HG02938 (cell line): ENCODE results near the gene PI16.

Experiments
- ATAC-seq: cut with Tn5 transposase; IDR thresholded peaks from one replicate; pipeline ENCODE4 v1.9.1; 2021; ENCODE audit warnings: mild to moderate bottlenecking, moderate library complexity; ENCODE audit not compliant: unreplicated experiment

The PI16 gene

DNA sequence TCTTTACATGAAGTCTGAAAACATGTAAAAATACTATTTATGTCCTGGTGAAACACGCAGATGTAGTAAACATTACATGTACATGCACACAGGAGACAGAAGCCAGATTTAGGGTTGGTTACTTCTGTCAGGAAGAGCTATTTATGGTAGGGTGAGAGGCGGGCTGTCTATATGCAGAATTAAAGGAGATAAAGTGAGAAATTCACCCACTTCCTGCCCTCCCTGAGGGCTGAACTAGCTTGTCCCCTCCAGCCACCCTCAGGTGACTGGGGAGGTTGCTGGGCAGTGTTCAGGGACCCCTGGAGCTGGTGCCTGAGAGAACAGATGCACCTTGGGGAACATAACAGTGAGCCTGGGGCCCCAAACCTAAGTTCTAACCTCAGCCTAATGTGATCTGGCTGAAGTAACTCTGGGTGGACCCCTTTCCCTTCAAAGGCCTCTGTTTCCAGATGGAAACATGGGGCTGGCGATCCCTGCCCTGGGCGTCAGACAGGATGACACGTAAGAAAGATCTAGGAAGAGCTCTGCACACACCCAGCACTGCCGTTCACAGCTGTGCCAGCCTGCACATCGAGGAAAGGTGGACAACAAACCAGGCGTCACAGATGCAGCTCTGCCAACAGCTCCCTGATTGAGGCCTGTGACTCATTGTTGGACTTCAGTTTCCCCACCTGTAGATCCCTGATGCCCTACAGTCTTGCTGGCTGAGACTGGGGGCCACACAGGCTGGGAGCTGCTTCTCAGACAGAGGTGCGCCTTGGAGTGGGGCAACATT lies 1.3 kb downstream of the PI16 start:
- no peak for ATAC-seq

DNA sequence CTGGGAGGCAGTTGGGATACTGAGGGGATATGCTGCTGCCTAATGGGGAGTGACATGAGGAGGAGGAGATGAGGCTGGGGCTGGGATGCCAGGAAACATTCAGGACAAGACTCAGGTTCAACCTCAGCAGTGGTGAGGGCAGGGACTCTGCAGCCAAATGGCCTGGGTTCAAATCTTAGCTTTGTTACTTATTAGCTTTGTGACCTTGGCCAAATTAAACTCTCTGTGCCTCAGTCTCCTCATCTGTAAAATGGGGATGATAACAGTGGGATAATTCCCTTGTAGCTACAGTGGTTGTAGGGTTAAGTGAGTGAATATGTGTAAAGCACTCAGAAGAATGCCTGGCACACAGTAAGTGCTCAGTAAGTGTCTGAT lies 1.9 kb downstream of the PI16 start:
- no peak for ATAC-seq

DNA sequence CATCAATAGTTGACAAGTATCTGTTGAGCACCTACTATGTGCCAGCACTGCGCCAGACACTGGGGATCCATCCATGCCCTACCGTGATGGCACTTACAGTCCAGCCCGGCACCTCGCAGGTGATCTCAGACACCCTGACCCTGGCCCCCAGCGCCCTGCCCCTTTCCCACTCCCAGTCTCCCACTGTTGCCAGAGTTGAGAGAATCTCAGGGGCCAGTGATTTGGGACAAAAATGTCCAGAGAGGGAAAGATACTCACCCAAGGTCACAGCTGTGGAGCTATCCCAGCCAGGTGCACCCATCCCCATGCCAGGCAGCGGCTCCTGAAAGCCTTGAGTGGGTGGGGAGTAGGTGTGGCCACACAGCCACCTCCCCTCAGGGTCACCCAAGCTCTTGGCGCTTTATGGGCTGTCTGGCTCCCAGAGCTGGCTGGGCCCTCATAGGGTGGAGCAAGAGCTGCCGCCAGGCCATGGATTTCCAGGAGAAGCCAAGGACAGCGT lies 3.3 kb downstream of the PI16 start:
- ATAC-seq: no peak

DNA sequence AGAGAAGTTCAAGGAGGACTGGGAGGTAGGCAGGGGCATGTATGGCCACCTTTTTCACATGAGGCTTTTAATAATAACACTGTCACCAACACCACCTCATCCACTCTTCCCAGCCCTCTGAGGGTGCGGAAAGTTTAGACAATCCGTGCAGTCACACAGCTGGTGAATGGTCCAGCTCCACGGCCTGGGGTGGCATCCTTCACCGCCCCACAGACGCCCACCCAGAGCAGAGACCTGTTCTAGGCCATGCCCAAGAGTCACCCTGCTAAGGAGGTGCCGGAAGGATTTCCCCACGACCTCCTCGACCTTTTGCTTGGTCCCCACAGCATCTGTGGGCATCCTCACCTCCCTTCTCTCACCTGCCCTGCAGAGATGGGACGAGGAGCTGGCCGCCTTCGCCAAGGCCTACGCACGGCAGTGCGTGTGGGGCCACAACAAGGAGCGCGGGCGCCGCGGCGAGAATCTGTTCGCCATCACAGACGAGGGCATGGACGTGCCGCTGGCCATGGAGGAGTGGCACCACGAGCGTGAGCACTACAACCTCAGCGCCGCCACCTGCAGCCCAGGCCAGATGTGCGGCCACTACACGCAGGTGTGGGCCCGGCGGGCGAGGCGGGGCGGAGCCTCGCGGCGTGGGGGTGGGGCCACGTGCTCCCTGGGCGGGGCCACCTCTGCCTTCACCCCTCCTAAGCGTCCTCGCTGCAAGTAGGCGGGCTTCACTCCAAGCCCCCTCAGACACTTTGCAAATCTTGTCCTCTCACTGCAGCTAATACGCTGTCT lies 4.4 kb downstream of the PI16 start:
- ATAC-seq: no peak

DNA sequence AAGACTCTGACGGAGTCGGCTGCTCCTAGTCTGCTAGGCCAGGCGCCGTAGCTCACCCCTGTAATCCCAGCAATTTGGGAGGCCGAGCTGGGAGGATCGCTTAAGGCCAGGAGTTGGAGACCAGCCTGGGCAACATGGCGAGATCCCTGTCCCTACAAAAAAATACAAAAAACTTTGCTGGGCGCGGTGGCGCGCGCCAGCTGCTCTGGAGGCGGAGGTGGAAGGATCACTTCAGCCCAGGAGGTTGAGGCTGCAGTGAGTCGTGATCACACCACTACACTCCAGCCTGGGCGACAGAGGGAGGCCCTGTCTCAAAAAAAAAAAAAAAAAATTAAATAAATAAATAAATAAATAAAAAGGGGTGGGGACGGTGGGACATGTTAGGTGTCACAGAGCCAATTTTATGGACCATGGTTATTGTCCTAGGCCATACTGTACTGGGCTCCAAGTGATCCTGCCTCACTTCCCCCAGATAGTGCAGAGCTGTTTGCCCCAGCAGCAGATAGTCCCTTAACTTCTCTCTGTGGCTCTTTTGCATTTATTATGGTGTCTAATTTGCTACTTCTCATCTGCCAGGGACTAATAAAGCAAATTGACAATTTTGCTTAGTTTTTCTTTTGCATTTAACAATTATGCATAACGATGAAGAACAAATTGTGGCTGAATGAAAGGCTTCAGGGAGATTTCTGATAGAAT lies 5.2 kb downstream of the PI16 start:
- ATAC-seq: no peak

DNA sequence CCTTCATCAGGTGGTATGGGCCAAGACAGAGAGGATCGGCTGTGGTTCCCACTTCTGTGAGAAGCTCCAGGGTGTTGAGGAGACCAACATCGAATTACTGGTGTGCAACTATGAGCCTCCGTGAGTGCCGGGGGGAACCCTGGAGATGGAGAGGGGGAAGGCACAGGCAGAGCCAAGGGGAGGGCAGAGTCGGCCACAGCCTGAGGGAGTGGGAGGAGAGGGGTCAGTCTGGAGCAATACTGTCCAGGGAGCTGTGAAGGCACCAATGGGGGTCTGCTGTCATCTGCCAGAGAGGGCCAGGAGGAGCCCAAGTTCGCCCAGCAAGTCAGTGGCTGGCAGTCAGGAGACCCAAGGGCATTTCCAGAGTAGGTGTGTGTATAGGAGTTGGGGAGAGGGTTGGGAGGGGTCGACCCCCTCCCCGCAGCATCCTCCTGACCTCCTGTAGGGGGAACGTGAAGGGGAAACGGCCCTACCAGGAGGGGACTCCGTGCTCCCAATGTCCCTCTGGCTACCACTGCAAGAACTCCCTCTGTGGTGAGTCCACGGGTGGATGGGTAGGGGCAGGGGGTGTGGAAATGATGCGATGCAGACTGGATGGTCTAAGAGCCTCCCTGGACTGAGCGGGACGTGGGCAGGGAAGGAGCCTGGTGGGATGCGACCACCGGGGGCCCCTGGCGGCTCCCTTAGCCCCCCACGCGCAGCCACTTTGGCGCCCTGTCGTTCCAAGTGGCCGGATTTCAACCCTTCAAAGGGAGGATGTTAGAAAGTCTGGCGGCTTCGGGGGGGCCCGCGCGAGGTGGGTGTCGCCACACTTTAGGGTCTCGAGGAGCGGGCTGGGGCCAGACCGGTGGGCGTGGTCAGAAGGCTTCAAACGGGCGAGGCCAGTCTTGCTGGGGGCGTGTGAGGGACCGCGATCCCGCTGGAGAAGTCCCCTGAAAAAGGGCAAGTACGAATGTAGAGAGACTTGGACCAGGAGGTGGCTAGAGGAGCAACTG lies 7.2 kb downstream of the PI16 start:
- ATAC-seq: no peak

DNA sequence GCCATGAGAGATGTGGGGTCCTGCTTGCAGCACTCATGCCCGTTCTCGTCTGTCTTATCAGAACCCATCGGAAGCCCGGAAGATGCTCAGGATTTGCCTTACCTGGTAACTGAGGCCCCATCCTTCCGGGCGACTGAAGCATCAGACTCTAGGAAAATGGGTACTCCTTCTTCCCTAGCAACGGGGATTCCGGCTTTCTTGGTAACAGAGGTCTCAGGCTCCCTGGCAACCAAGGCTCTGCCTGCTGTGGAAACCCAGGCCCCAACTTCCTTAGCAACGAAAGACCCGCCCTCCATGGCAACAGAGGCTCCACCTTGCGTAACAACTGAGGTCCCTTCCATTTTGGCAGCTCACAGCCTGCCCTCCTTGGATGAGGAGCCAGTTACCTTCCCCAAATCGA lies 8.3 kb downstream of the PI16 start:
- ATAC-seq: no peak

DNA sequence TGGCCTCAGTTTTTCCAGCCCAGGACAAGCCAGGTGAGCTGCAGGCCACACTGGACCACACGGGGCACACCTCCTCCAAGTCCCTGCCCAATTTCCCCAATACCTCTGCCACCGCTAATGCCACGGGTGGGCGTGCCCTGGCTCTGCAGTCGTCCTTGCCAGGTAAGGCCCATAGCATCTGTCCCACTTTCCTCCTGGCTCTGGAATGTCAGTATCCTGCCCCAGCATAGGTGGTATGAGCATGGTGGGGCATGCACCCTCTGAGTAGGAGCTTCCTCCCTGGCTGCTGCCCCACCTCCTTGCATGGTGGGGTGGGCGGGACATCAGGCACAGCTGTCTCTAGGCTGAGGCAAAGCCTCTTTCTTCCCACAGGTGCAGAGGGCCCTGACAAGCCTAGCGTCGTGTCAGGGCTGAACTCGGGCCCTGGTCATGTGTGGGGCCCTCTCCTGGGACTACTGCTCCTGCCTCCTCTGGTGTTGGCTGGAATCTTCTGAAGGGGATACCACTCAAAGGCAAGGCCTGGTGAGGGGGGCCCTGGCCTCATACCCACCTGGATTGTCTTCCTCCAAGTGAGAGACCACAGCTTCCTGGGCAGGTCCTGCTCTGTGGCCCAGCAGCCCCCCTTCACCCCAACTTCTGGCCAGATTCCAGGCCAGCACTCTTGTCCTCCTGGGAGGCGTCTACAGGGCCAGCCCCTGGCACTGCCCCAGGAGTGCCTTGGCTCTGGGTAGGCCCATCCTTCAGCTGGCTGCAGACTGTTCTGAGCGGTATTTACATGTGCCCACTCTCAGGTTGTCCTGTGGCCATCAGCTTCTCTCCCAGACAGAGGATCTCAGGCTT lies 9.1 kb downstream of the PI16 start:
- no peak for ATAC-seq

DNA sequence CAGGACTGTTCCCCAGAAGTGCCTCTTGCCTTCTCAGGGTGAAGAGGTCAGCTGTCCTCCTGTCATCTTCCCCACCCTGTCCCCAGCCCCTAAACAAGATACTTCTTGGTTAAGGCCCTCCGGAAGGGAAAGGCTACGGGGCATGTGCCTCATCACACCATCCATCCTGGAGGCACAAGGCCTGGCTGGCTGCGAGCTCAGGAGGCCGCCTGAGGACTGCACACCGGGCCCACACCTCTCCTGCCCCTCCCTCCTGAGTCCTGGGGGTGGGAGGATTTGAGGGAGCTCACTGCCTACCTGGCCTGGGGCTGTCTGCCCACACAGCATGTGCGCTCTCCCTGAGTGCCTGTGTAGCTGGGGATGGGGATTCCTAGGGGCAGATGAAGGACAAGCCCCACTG lies 9.8 kb downstream of the PI16 start:
- ATAC-seq: no peak

DNA sequence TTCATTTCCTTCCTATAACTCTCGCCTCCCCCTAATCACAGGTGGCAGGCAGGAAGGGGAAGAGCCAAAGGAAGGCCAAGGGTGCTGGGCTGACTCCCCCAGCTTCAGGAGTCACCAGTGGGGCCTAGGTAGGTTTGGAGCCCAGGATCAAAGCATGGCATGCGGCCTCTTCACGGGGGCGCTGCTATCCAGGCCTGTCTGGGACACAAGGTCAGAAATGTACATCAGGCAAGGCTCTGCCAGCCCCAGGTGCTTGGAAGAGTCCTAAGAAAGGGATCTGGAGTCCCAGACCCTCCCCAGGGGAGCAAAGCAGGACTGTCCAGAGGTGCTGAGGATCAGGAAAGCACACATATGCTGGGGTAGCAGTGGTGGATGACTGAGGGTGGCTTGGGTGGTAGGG lies 10.4 kb downstream of the PI16 start:
- no peak for ATAC-seq

DNA sequence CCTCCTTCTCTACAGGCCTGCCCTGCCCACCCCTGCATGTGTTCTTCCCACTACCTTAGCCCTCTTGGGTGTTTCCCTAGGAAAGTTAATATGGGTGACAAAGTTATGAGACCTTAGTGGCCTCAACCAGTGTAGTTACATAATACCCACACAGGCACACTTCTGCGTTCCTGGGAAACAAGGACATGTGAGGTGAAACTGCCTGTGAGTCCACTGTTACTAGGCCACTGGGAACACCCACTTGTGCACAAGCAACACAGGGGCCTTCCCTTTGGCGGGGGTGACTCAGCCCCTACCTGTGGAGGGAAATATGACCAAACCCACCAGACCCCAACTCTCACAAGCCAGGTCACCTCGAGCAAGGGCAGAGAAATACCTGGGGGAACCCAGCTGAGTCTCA lies 12.8 kb downstream of the PI16 start:
- ATAC-seq: no peak

DNA sequence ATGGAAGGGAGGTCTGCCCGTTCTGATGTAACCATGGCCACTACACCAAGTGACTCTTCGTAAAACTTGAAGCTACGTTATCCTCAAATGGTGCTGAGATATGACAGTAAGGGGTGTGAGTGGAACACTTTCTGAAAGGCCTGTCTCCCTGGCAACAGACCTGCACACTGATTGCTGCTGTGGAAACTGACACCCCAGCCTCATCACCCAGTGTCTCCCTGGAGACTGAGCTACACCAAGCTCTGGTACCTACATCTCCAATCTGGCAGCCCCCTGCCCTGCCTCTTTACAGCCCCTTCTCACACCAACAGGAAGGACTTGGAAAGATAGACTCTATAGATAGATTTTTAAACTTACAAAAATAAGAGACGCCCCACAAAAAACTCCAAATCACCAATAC lies 13.2 kb downstream of the PI16 start:
- no peak for ATAC-seq

DNA sequence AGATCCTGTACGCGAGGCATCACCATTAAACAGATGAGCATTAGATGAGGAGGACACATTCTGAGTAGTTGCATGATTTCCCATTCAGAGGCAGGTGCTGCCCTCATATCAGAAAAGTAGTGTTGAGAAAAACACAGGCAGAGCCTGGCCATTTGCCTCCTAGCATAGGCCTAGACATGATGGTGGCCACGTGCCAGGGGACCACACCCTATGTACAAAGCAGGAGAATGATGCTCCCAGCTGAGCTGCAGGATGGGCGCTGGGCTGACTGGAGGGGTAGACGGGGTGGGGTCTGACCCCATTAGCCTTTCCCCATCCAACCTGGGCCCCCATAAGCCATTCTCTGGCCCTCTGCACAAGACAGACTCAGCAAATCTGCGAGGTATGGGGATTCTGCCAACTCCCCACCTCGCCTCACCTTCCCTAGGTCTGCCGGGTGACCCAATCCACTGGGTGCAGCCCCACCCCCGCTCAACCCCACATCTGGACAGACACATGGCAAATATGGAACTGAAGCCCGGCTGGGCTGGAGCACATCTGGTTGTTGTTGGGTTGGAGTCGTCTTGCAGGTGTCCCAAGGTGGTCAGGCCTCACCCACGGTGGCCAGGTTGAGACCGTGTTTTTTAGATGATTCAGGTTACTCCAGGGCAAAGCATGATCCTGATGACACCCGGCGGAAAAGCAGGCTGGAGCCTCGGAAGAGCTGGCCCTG lies 13.9 kb downstream of the PI16 start:
- ATAC-seq: no peak

DNA sequence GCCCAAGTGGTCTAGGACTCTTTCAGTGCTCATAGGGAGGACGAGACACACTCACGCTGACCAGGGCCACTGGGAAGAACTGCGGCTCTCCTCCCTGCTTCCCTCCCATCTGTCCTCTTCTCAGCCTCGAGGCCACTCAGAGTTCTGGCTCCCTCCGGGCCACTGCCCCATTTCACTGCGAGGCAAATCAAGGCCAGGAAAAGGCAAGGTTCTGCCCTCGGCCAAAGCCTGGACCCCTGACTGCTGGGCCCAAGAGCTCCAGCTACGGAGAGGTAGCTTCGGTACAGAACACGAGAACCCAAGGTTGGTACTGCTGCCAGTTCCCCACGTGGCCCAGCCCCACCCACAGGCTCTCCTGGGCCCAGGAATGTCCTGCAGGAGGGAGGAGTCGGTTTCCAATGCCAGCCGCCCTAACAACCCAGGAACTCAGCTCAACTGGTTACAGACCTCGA lies 14.7 kb downstream of the PI16 start:
- ATAC-seq: no peak

DNA sequence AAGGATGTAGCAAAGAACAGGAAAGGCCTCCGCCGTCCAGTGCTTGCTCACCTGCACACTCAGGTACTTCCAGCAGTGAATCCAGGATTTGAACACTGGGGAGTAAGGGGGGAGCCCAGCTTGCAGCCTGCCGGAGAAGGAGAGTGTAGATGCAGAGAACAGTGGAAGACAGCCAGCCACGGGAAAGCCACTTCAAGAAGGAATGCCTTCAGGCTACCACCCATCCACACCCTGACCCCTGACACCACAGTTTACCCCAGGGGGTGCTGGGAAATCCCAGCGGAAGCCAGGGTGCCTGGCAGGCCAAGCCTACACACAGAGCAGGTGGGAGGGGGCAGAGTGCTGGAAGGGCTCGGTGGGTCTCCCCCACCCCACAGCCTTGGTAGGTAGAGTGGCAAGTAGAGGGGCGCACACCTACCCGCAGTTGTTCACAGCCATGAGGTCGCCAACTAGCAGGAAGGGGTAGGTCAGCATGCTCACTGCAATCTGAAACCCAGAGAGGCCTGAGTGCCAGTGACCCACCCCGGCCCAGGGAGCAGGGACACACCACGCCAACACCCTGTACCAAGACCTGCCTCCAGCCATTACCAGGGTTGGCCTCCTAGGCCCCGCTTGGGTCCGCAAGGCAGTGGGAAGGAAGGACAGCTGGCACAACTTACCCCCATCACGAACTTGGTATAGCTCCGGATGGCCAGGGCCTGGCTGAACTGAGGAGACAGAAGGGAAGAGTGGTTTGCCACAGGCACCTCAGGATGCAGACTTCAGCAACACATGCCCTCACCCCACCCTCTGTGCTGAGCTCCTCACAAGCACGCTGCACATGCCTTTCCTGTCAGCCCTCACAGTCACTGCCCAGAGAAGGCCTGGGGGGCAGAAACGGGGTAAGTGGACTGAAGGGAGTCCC lies 15.7 kb downstream of the PI16 start:
- ATAC-seq: no peak

DNA sequence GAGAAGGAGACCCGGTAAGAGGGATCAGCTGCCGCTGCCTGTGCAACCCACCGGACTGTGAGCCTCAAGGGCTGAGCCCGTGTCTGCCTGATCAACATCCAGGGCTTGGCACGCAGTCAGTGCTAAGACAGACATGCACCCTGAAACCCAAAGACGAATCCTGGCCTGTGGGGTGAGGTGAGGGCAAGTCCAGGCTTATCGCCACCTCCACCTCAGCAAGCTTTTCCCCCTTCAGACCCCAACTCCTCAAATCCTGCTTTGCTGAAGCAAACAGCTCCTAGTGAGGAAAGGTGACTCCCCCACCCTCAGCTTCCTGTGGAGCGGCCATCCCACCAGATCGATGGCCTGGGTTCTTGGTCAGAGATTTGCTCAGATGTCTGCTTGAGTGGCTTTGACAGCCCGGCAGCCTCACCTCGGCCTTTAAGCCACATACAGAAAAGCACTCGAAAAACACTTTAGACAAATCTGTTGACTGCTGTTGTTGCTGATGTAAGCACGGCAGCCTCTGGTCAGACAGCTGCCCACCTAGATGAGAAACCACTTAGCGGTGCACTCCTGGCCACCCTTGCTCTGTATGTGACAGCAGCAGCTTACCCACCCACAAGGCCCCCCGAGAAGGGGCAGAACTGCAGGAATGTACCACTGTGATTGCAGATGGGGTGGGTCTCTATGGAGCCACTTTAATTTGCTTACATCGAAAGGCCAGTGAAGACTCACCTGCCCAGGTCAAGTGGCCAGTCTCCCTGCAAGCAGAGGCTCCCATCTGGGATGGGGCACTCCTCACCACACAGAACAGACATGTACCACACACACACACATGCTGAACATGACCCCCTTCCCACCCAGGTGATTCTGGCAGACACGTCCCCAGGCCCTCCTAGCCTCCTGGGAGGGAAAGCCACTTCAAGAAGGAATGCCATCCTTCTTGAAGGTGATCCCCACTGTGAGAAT lies 16.6 kb downstream of the PI16 start:
- ATAC-seq: no peak
